GM12872 (cell line): ENCODE data around the gene RANBP3L.

Source experiments
- TF ChIP-seq, protein P1 (sequence below): IDR thresholded peaks from 3 replicates; pipeline ENCODE4 v1.5.1; 2011; ENCODE audit warnings: low read depth, mild to moderate bottlenecking, low read length, moderate library complexity; ENCODE audit not compliant: insufficient read depth

Gene RANBP3L

DNA sequence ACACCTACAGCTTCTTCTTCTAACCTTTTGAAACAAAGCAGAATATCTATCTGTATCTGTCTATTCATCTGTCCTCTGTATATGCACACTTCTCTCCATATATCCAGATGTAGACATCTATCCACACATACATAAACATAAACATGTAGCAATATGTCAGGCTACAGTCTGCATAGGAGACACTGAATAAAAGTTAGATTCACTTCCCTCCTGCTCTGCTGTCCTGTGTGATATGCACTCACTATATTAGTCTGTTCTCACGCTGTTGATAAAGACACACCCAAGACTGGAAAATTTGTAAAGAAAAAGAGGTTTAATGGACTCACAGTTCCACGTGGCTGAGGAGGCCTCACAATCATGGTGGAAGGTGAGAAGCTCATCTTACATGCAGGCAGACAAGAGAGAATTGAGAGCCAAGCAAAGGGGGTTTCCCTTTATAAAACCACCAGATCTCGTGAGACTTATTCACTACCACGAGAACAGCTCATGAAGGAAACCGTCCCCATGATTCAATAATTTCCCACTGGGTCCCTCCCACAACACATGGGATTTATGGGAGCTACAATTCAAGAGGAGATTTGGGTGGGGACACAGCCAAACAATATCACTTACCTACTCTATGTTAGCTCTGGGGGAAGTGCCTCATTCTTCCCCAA, 24.1 kb downstream of the RANBP3L start:
- TF ChIP-seq, protein P1, sequence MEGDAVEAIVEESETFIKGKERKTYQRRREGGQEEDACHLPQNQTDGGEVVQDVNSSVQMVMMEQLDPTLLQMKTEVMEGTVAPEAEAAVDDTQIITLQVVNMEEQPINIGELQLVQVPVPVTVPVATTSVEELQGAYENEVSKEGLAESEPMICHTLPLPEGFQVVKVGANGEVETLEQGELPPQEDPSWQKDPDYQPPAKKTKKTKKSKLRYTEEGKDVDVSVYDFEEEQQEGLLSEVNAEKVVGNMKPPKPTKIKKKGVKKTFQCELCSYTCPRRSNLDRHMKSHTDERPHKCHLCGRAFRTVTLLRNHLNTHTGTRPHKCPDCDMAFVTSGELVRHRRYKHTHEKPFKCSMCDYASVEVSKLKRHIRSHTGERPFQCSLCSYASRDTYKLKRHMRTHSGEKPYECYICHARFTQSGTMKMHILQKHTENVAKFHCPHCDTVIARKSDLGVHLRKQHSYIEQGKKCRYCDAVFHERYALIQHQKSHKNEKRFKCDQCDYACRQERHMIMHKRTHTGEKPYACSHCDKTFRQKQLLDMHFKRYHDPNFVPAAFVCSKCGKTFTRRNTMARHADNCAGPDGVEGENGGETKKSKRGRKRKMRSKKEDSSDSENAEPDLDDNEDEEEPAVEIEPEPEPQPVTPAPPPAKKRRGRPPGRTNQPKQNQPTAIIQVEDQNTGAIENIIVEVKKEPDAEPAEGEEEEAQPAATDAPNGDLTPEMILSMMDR: no peak

DNA sequence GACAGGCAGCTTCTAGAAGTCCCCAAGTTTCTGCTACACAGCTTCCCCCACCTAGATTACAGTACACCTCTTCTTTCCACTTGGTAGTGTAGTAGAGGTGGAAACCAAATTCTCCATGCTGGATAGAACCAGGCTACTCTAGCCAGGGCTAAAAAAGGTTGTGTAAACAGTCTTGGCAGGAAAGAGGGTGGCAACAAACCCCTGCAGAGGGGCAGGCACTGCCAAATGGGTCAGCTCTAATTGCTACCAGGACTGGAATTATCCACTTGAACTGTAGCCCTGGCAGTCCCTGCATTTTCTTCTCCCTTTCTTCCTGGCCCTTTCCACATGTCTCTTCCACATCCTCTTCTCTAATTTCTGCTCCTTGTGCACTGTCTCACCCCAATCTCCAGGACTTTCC, 24.8 kb downstream of the RANBP3L start:
- TF ChIP-seq, protein P1: no peak

DNA sequence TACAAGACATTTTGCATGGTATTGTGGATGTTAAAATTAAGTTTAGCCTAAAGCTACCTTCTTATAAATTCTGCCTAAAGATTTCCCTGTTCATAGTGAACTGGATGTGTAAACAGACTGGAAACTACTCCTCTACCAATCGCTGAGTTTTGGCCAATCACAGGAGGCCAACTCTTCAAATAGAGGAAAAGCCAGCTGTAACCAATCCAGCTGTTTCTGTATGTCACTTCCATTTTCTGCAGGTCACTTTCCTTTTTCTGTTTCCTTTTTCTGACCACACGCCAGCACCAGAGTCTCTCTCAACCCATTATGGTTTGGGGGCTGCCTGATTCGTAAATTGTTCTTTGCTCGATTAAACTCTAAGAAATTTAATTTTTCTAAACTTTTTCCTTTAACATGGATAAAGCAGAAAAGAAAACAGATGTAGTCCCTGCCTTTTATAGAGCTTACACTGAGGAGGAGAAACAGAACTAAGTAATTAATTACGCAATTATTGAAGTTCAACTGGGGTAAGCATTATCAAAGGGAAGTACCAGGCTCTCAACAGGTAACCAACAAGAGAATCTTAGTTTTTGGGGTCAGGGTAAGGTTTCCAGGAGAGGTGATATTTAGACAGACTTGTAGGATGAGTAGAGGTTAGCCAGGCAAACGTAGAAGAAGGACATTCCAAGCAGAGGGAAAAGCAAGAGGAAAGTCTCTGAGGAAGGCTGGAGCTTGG, 27.7 kb downstream of the RANBP3L start:
- TF ChIP-seq, protein P1: no peak

DNA sequence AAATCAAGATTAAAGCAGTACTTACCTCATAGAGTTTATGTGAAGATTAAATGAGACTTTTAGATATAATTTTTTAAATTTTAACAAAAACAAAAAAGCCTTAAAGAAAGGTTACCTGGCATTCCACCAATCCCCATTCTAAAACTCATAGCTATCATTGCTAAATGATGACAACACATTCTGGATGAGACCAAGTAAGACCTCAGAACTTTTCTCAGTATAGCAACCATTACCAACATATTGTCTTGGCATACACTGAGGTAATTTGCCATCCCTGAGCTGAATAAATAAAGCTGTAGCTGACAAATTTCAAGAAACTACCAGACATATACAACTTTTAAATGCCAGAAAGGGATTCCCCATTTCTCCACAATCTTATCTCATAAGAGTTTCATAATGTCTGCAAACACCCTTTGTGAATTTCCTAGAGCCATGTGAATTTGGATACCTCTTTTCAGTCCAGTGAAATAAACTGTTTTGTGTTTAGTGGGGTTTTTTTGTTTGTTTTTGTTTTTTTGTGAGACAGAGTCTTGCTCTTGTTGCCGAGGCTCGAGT, 29.5 kb downstream of the RANBP3L start:
- TF ChIP-seq, protein P1: no peak

DNA sequence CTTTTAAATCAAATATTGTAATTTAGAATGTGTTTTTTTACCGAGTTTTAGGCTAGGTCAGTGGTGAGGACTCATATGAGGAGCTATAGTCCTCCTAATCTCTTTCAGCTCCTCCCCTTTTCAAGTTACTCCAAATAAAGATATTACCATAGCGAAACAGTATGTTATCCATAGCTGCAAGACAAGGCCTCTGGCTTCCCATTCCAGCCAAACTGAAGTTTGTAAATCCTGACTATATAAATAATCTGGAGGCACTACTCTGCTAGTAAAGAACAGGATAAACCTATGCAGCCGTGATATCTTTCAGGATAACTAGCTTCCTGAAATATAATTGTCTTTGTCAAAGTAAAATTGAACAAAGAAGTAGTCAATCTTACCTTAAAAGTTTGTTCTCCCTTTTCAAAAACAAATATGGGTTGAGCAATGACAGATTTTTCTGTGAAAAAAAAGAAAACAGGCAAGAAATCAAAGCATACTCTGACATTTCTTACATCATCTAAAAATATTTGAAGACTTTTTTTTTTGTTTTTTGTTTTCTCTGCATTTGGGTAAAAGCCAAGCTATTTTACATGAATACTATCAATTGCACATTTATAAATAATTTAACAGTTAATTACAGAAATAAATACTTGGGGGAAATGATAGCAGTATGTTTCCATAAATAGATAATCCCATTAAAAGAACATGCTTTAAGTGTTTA, 30.7 kb downstream of the RANBP3L start:
- TF ChIP-seq, protein P1: no peak

DNA sequence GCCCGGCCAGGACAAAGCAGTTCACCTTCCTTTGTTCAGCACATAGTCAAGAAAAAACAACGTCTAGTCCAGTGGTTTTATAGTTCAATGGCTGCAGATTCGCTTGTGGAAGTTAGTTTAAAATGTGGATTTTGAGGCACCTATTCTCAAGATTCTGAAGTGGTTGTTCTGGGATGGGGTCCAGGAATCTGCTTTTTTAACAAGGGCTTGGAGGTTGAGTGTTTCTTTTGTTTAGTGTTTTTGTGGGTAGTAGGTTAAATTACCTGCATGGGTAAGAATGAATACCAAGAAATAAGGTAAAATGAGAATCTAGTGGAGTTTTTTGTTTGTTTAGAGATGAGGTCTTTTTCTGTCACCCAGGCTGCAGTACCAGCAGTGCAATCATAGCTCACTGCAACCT, 31.5 kb downstream of the RANBP3L start:
- TF ChIP-seq, protein P1: no peak

DNA sequence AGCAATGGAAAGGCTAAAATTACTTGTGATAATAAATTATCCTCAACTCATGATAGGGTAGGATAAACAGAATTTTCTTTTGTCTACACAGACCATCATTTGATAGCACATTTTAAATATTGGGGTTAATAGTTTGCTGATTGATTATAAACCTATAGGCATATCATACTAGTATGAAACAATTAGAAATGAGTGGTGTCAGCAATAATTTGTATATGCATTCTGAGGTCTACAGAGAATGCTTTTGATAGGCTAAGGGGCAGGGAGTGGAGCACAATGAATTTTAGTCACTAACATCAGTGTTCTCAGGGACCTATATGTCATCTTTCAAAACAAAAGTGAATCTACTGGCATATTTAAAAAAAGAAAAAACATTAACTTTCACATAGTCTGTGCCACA, 32.2 kb downstream of the RANBP3L start:
- TF ChIP-seq, protein P1: no peak
